HuH-7.5 (cell line): Measurements from ENCODE around the gene HSD17B1.
A peak's percentile ranks its signal among the peaks of the same experiment; 100 is the strongest.

Experiments
- DNase-seq: peaks from one replicate; pipeline ENCODE4 v3.0.0; 2011; ENCODE audit warnings: low spot score

Gene HSD17B1

DNA sequence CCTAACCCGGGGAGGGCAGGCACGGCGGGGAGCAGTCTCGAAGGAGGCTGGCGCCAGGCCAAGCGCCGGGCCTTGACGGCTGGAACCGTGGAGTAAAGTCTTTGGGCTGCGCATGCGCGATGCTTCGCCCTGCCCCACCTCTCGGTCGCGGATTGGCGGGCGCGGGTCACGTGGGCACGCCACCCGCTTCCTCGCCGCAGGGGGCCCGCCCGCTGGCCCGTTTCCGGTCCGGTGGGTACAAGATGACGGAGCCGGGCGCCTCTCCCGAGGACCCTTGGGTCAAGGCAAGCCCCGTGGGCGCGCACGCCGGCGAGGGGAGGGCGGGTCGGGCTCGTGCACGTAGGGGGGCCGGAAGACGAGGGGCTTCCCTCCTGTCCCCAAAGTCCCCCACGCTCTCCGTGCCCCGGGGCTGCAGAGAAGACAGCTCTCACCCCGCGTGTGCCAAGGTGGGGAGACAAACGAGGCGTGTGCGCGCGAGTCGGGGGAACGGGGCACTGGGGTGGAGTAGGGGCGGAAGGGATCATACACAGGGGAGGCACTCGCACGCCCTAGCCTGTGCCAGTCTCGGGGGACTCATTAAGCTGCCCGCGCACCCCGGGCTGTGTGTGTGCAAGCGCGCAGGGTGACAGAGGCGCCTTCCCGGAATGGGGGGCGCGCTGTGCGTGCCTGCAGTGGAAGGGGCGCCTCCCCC is 14.3 kb downstream of the HSD17B1 start, which contains the start of gene MLX:
TSS of gene MLX (plus strand) at position 218 of the 691 bp plus-strand sequence. CDS start at position 243, 25 bp downstream.
- DNase-seq: peak; percentile 99

DNA sequence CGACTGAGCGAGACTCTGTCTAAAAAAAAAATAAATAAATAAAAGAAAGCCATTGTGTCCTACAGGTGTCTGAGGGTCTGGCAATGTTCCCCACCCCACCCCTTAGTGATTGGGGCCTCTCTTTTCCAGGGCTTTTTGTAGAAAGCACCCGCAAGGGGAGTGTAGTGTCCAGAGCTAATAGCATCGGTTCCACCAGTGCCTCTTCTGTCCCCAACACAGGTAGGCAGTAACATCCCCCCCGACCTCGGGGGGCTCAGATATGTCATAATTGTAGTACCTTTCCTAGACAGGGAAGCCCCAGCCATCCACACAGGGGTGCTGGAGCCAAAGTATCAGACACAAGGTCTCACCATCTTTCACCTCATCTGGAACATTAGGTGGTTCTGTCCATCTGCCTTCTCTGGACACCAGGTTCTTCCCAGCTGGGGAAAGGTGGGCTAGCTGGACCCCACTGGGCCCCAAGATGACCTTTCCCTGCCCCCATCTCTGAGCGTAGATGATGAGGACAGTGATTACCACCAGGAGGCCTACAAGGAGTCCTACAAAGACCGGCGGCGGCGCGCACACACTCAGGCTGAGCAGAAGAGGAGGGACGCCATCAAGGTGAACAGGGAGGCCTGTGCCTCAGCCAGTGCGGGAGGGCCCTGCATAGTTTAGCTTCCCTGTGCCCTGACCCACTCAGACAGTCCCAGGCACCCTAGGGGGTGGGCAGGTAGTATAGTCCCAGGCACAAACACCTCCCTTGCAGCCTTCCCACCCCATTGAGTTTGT is 15.8 kb downstream of the HSD17B1 start:
- DNase-seq: no peak

GRCh38 chr17:42571435-42572225 is 18.9 kb downstream of the HSD17B1 start:
- DNase-seq: no peak

DNA sequence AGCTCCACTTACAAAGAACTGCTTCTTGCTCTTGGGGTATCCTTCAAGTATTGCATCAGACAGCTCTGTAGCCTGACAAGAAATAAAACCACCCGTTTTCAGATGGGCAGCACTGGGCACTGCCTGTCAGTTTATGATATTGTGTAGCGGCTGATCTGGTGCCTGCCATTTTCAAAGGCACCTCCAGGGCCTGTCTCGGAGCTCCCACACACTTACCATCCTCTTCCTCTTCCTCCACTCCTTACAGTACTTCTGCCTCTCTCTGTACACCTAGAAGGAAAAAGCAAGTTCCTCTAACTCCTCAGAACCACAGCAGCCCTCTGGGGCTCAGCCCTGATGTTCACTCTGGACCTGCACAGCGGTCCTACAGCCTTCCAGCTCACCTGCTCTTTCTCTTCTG is 20.4 kb downstream of the HSD17B1 start:
- no peak for DNase-seq

GRCh38 chr17:42574463-42574862 is 21.7 kb downstream of the HSD17B1 start:
- no peak for DNase-seq

GRCh38 chr17:42577140-42577531 is 24.4 kb downstream of the HSD17B1 start:
- no peak for DNase-seq

DNA sequence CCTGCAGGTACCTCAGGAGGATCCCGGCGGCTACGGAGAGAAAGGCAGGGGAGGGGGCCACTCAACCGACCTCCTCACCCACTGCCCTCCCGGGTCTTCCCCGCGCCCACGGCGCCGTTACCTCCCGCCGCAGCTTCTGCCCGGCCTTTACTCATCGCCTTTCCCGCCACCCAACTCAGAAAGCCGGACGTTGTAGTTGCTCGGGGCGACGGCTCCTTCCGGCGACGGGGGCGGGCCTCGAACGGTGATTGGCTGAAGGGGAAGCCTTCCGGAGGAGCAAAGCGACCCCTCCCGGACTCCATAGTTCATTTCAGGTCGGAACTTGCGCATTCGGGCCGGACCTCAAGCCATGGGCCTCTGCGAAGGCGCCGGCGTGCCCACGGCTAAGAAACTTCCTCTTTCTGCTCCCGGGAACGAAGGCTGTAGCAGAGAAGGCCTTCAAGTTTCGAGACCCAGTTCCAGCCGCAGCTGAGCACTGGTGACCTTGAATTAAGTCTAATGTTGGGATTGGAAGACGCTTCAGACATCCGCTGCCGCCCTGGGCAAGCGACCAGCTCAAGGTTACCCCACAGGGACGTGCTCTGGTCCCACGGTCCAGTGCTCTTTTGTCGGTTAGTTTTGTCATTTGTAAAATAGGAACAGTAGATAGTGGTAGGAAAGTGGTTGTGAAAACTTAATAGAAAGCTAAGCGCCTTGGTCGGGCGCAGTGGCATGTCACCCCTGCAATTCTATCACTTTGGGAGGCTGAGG is 25.0 kb downstream of the HSD17B1 start, which contains the start of gene PSMC3IP:
TSS of gene PSMC3IP (minus strand) at position 198 of the 750 bp plus-strand sequence. CDS start at position 155, 43 bp downstream.
- peak; percentile 92 for DNase-seq

DNA sequence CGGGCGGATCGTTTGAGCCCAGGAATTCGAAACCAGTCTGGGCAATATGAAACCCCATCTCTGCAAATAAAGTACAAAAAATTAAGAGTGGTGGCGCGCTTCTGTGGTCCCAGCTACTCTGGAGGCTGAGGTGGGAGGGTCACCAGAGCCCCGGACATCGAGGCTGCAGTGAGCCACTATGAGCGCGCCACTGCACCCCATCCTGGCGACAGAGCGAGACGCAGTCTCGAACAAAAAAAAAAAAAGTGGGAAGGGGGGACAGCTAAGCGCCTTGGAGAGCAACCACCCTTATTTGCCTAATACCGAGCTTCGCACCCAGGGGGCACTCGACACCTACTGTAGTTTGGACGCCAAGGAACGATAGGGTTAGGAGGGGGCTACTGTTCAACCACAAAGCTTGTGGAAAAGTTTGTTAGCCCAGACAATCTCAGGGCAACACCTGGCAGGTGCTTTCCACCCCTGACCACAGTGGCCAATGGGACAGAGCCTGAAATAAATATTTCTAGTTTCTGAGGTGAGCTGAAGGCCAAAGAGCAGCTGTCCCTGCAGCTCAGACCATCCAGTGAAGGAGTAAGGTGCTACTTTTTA is 25.7 kb downstream of the HSD17B1 start:
- DNase-seq: peak; percentile 82

DNA sequence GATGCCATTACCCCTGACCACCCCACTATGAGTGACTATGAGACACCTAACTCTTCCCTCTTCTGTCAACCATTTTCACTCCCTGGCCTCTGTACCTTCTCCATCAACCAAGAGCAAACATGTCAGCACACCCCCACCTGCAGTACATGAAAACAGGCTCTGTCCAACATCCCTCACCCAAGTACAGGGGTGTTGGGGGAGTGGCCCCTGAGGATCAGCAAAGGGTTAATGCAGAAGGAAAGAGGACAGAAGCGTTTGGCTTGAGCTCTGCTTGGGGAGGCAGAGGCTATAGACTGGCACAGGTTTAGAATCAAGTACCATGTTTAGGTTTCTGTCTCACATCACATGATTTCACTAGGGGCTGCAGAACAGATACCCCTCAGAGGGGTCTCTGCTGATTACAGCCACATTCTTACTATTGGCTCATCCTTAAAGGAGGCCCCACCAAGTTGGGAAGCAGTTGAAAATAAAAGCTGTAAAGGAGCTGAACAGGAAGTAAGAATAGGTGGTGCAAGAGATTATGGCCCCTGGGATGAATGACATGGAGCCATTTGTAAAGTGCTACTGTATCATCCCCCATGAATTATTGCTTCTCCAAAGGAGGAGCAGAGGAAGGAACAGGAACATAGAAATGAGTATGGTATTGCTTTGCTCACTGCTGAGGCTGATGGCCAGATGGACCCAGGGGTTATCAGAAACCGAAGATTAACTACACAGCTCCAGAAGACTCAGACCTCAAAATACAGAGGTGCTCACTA is 27.2 kb downstream of the HSD17B1 start:
- DNase-seq: no peak

DNA sequence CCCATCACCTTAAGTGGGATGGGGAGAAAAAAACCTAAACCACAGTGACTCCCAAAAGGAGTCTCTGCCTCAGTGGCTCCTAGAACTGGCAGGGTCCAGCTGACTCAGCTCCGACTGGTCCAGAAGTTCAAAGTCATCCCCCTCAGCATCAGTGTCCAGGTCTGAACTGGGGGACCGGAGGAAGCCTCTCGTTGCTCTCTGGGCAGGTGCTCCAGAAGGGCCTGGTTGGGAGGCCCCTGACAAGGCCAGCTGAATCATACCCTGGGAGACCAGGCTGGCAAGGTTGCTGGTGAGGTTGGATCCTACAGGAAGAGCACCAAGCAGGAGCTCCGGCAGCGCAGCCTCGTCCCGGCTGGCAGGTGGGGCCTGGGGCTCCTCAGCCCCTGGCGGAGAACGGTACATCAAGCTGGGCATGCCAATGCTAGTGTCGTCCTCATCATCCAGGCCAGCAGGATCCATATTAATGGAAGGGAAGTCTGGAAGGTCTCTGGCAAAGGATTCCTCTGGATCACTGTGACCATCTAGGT is 29.1 kb downstream of the HSD17B1 start:
- no peak for DNase-seq

GRCh38 chr17:42584880-42585279 is 32.2 kb downstream of the HSD17B1 start:
- DNase-seq: no peak

DNA sequence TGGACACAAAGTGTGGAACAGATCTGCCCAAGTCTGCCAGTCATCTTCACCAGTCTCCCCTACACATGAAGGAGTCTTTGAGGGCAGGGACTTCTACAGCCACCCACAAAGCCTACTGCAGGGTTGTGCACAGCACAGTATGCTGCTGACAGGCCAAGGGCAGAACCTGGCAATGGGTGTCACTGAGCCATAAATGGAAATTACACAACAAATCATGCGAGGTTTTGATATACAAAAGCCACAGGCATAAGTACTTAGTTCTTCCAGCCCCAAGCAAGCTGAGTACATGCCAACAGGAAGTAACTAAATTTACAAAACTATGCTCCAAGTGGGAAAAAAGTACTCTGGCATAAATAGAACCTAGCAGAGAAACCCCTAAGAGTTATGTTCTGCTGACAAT is 32.6 kb downstream of the HSD17B1 start:
- DNase-seq: no peak

- DNase-seq: no peak
Observed at GRCh38 chr17:42586514-42587230, 33.9 kb downstream of the HSD17B1 start.

DNA sequence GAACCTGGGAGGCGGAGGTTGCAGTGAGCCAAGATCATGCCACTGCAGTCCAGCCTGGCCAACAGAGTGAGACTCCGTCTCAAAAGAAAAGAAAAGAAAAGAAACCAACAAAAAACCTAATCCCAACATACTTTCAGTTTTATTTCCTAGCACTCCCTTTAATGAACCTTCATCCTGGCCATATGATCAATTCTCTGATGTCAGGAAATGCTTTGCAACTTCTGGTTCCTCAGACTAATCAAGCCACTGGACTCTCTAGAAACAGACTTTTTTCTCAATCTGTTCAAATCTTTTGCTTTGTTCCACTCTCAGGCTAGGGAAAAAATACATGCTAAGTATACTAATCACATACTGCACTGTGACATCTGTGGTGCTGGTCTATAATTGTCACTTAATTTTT is 38.2 kb downstream of the HSD17B1 start:
- no peak for DNase-seq

- DNase-seq: no peak
Observed at GRCh38 chr17:42591411-42591810, 38.7 kb downstream of the HSD17B1 start.

GRCh38 chr17:42596386-42596785 is 43.7 kb downstream of the HSD17B1 start:
- no peak for DNase-seq

GRCh38 chr17:42598905-42599304 is 46.2 kb downstream of the HSD17B1 start:
- no peak for DNase-seq

GRCh38 chr17:42603318-42603717 is 50.6 kb downstream of the HSD17B1 start:
- DNase-seq: no peak
